Stimulated activated CD4-positive, alpha-beta T cell treated with anti-CD3 and anti-CD28 coated beads, Interleukin-1b, Interleukin-23, amount 100 ng/mL, for 4 hours (primary cell): ENCODE results near the gene PKN1.
A peak's percentile ranks its signal among the peaks of the same experiment; 100 is the strongest.

Source experiments
- DNase-seq, 2 donors: peaks; one replicate each; pipeline ENCODE4 v3.0.0-alpha.2; 2020; ENCODE audit warnings: low read depth in 2 of 2

PKN1 gene

DNA sequence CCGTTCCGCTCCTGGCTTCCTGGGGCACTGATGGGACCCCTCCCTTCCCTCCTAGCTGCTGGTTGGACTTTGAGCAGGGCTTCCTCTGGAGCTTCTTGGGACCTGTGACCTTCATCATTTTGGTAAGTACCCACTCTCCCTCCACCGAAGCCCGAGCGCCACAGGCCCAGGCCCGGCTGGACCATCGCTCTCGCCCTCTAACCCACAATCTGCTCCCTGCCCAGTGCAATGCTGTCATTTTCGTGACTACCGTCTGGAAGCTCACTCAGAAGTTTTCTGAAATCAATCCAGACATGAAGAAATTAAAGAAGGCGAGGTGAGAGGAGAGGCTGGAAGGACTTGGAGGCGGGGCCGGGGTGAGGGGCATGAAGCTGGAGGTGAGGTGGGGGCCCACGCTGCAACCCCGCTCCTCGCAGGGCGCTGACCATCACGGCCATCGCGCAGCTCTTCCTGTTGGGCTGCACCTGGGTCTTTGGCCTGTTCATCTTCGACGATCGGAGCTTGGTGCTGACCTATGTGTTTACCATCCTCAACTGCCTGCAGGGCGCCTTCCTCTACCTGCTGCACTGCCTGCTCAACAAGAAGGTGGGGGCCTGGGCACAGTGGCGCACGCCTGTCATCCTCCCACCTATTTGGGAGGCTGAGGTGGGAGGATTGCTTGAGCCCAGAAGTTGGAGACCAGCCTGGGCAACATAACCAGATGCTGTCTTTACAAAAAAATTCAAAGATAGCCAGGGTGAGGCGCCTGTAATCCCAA, 26.3 kb upstream of the PKN1 start:
- no peak for DNase-seq

DNA sequence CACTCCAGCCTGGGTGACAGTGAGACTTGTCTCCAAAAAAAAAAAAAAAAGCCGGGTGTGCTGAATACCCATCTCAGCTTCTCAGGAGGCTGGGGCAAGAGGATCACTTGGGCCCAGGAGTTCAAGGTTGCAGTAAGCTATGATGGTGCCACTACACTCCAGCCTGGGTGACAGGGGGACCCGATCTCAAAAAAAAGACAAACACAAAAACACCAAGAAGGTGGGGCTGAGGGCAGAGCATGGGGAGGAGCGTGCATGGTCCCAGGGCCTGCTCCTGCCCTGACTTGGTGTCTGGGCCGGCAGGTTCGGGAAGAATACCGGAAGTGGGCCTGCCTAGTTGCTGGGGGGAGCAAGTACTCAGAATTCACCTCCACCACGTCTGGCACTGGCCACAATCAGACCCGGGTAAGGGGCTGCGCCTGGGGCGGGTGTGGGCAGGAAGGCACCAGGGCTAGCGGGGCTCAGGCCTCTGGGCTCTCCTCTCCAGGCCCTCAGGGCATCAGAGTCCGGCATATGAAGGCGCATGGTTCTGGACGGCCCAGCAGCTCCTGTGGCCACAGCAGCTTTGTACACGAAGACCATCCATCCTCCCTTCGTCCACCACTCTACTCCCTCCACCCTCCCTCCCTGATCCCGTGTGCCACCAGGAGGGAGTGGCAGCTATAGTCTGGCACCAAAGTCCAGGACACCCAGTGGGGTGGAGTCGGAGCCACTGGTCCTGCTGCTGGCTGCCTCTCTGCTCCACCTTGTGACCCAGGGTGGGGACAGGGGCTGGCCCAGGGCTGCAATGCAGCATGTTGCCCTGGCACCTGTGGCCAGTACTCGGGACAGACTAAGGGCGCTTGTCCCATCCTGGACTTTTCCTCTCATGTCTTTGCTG, 25.3 kb upstream of the PKN1 start:
- DNase-seq, result no peak

DNA sequence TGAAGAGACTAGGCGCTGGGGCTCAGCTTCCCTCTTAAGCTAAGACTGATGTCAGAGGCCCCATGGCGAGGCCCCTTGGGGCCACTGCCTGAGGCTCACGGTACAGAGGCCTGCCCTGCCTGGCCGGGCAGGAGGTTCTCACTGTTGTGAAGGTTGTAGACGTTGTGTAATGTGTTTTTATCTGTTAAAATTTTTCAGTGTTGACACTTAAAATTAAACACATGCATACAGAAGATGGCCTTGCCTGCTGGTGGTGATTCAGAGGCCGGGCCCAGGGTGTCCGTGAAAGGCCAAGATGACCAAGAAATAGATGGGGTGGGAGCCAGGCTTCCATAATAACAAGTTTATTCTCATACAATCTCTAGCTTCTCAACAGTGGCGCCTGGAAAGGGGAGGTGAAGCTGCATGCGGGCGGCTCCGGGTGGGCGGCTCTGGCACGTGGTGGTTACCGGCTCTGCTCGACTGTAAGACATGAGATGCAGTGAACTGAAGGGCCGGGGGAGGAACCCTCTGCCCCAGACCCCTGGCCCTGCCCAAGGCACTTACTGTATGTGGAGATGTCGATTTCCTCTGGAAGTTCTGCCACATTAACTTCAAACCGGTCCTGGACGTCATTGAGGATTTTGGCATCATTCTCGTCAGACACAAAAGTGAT, 24.5 kb upstream of the PKN1 start:
- no peak for DNase-seq

DNA sequence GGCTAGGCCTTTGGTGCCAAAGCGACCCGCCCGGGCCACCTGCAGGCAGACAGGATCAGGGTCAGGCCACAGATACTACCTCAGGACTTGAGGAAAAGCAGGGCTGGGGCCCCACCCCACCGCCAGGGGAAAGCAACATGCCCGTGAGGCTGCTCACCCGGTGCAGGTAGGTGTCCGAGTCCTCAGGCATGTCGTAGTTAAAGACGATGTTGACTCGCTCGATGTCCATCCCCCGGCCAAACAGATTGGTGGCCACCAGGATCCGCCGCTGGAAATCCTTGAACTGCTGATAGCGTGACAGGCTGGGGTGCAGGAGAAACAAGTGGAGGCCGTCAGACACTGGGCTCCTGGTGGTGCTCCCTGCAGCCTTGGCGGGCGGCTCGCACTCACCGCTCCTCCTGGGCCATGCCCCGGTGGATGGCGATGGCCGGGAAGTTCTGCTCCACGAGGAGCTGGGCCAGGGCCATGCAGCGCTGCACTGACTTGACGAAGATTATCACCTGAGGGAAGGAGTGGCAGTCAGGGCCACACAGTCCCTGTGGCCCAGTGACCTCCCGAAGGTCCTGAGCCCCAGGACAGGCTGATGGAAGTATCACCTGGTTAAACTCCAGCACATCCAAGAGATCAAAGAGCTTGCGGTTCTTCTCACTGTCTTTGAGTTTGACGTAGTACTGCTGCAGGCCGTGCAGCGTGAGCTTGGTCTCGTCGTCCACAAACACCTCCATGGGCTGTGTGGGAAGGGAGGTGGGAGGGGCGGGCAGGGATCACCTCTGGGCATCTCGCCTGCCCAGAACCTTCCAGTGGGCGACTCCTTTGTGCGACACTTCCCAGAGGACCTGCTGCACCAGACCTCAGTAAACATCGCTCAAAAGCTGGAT, 23.7 kb upstream of the PKN1 start:
- no peak for DNase-seq

DNA sequence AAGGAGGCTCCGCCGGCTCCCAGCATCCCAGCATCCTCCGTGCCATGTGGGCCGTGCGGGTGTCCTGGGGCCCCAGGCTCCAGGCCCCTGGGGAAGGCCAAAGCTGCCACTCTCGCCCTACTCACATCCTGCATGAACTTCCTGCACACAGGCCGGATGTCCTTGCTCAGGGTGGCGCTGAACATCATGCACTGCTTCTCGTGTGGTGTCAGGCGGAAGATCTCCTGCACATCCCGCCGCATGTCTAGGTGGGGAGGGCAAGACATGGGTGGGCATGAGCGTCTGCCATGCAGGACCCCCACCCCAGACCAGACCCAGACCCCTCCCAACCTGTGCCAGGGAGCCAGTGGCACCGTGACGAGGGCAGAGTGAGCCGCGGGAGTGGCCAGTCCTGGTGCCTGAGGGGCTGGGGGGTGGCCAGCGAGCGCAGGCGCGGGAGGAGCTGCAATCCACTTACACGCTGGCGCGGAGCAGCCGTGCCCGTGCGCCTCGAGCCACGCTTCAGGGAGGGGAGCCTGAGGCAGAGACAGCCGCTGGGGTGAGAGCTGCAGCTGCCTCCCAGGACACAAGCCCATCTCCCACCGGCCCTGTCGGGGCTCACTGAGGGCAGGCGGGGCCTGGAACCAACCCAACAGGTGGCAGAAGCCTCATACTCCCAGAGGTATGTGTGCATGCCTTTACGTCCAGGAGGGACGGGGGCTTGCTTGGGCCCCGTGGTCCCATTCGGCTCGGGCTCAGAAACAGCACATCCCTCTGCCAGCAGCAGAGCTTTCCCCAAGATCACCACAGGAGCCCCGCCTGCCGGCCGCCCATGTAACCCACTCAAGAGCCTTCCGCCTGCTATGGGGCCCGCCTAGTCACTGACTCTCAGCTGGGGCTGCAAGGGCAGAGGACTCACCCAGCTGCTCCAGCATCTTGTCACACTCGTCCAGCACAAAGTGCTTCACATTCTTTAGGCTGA, 22.7 kb upstream of the PKN1 start:
- no peak for DNase-seq

DNA sequence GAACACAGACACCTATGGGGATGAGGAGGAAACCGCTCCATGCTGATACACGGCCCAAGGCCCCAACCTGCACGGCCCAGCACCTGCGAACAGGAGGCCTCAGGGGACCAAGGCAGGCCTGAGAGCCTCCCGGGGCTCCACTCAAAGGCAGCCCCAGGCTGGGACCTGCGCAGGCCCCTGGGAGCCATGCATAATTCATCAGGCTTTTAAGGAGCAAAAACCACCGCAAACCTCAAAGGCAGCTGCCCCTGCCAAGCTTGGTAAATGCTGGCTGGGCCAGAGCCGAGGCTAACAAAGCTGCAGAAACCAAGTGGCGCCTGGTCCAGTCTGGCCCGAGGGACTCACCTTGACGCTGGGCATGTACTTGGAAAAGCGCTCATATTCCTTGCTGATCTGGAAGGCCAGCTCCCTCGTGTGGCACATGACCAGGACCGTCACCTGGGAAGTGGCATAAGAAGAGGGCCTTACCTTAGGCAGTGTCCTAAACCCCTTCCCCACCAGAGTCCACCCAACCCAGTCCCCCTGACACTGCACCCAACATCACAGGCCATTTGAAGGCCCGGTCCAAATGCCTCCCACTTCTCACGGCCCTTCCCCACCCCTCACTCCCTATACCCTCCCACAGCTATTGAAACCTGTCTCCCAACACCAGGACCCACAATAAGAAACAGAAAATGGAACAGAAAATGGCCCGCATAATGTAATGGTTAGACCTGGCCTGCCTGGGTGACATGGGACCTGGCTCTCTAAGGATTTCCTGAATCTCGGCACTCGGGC, 21.8 kb upstream of the PKN1 start:
- DNase-seq, result no peak

DNA sequence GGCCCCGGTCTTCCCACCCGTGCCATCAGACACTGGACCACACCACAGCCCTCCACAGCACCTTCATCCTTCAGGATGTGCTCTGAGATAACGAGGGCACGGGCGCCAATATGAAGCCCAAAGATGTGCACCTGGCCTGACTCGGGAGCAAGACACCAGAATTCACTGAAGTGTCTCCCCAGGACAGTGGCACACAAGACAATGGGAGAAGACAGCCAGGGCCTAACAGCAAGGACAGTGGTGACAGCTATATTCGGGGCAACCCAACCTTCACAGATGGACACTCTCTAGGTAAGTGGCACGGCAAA, 21.2 kb upstream of the PKN1 start:
- DNase-seq, result no peak

DNA sequence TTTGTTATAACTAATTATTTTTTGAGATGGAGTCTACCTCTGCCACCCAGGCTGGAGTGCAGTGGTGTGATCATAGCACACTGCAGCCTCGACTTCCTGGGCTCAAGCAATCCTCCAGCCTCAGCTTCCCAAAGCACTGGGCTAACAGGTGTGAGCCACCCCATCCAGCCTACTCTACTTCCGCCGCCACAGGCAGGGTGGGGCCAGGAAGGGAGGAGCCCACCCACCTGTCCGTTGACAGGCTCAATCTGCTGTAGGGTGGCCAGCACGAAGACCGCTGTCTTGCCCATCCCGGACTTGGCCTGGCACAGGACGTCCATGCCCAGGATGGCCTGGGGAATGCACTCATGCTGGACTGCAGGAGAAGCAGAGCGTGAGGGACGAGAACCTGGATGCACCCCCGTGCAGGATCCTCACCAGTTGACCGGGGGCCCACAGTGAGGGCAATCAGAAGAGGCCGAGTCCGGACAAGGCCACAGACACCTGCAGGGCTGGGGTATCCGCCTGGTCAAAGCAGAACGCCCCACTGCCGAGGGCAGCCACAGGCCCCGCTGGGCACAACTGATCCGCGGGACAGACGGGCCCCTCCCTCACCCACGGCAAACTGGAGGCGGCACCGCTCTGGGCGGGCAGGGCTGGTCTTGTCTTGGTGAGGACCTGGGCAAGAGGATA, 20.6 kb upstream of the PKN1 start:
- no peak for DNase-seq

DNA sequence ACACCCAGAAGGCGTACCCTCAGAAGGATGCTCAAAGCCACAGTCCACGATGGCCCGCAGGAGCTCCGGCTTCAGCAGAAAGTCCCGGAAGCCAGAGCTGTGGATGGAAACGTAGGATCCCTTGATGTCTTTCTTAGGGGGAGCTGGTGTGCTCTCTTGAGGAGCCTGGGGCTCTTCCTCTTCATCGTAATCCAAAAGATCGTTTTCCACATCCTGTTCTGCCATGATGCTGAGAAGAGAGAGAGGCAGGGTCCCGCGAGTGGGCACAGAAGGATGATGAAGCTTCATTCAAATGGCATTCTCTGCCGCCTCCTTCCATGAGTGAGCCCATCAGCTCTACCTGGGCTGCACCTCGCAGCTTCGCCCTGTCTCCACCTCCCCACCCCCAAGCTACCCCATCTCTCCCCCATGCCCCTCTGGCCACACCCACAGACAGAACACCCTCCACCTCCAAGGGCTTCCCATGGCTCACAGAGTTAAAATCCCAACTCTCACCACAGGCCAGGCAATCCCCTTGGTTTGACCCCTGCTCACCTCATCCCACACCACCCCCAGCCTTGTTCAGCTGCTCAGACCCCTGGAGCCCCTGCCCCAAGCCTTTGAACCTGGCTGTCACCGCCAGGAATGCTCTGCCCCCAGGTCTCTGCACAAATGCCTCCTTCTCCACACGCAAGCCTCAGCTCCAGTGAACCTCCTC, 20.0 kb upstream of the PKN1 start:
- DNase-seq, result no peak

DNA sequence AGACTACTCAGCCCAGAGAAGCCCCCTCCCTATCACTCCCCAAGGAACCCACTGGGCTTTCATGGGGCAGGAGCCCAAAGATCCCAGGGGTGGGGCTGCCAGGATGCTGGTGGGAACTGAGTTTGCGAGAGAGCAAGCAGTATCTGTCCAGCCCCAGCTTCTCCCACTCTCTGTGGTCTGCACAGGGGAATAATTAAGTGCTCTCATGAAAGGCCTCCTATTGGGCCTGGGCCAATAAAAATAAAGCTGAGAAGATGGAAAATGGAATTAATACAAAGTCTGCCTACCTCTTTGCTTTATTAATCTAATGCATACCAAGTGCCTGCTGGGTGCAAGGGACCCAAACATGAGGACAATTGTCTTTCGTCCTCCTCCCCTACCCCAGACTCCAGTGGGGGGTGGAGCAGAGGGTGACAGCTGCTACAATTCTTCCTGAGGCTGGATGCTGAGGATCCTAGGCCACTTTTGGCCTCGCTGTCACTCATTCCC, 19.4 kb upstream of the PKN1 start:
- no peak for DNase-seq

DNA sequence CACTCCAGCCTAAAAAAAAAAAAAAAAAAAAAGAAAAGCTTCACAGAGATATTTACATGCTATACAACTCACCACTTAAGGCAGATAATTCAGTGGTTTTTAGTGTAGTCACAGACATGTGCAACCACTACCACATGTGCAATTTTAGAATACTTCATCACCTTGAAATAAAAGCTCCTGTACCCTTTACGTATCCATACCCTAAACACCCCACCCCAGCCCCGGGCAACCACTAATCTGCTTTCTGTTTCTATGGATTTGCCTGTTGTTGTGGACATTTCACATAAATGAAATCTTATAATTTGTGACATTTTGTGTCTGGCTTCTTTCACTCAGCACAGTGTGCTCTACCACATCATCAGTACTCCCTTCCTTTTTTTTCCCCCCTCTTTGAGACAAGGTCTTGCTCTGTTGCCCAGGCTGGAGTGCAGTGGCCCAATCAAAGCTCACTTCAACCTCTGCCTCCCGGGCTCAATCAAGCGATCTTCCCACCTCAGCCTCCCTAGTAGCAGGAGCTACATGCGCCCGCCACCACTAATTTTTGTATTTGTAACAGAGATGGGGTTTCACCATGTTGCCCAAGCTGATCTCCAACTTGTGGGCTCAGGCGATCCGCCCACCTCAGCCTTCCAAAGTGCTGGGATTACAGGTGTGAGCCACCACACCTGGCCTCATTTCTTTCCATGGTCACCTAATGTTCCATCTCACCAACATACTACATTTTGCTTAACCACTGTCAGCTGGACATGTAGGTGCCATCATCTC, 18.0 kb upstream of the PKN1 start:
- no peak for DNase-seq

DNA sequence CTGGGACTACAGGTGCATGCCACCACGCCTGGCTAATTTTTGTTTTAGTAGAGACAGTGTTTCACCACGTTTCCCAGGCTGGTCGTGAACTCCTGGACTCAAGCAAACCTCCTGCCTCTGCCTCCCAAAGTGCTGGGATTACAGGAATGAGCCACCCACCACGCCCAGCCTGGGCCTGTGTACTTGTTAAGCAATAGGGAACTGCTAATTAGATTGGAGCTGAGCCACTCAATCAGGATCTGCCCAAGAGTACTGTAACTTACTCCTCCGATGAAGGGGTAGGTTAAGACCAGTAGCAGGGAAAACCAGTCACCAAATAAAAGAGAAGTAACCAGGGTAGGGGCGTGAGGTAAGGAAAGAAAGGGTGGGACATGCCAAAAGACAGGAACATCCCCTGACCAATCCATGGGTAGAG, 16.3 kb upstream of the PKN1 start:
- no peak for DNase-seq

DNA sequence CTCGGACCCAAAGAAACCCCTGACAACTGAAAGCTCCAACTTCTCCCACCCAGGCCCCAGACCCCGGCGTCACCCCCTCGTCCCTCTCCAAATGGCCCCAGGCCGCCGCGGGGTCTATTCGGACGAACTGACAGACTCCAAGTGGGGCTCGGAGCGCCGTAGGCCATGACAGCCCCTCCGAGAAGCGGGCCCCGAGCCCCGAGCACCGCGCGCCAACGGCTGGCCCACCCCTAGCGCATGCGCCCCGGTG, 14.3 kb upstream of the PKN1 start:
- DNase-seq, result no peak

DNA sequence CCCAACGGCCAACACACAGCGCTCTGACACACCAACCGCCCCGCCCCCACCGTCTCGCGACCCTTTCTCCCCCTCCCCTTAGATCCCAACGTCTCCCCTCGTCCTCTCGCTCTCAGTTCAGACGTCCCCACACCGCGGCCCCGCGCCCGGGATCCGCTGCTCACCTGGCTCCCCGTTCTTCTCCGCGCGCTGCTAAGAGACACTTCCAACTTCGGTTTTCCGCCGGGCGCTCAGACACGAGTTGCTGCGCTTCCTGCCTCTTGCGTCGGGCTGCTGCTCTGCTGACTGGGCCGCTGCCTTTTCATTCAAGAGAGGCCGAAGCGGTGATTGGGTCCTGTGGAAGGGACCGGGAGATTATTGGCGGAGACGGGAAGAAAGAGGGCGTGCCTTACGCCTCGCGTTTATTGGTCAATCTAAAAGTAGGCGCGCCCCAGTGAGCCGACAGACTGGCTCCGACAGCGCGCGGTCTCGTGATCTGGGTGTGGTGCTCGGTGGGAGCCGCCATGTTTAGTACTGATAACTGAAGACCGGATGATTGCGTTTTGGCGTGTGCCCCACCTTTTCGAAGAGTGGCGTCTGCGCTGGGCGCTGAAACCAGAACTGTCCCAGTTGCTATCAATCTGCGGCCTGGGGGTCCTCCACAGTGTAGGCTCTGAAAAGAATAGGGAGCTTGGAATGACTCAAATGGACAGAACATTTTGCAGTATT, 13.8 kb upstream of the PKN1 start, which contains the start of gene DDX39A:
DDX39A (minus strand) TSS at position 236 of the 708 bp plus-strand sequence. CDS start 6,121 bp downstream, outside the sequence.
- DNase-seq, result peak; percentile 86 to 92

DNA sequence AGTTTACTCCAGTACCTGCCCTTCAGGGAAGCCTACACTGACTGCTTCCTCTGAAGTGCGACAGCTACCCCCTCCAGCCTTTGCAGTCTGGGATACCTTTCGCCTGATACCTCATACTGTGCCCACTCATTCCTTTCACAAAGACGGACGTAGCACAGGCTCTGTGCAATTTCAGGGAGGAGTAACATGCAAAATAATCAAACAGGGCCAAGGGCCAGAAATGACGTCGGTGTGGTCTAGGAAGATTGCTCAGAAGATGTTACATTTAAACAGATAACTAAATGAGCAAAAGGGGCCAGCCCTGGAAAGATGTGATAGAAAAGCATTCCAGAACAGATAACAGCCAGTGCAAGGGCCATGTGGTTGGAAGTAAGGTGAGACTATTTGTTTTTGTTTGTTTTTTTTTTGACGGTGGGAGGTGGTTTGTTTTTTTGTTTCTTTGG, 7.4 kb upstream of the PKN1 start:
- DNase-seq, result no peak

DNA sequence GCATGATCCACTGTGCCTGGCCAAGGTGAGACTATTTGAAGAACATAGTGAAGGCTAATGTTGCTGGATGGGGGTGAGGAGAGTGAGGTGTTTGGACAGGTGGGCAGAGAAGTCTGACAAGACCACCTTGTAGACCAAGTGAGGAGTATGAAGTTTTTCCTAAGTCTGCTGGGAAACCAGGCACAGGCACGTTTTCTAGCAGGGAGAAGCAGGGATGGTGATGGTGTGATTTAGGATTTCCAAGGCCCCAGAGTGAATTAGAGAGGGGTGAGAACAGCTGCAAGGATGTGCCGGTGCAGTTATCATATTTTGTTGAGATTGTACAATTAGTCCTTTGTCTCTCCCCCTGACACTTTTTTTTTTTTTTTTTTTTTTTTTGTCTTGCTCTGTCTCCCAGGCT, 5.6 kb upstream of the PKN1 start:
- DNase-seq, result no peak

DNA sequence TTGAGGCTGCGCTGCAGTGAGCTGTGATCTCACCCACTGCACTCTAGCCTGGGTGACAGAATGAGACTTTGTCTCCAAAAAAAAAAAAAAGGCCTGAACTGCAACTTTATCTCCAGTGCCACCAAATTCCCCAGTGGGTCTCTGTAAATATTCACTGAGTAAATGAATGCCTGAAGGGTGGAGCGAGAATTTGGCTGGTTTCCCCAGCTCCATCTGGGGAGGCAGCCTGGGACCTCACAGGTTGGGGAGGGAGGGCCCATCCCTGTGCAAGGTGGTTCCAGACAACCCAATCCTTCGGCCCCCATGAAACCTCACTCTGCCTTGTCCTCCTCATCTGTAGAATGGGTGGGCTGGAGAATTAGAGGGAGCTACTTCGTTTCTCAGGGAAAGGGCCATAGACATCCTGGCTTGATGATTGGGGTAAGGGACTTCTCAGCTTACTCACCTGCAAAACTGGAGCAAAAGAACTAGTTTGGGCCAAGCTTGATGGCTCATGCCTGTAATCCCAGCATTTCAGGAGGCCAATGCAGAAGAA, 4.2 kb upstream of the PKN1 start:
- DNase-seq, result no peak
